ENCODE results near the gene SCCPDH. TPM values are rescaled to one million over a fixed set of nuclear protein-coding genes. Genes with fewer than 3 reads are reported as not detected.
"Not testable (repeated sequence)": the region's sequence is repeated elsewhere in the genome, so short reads cannot be mapped to it uniquely, and the experiment has no call there.

Gene SCCPDH
- total and polyA plus RNA-seq, 2 donors = 35.2 to 80.2 TPM

DNA sequence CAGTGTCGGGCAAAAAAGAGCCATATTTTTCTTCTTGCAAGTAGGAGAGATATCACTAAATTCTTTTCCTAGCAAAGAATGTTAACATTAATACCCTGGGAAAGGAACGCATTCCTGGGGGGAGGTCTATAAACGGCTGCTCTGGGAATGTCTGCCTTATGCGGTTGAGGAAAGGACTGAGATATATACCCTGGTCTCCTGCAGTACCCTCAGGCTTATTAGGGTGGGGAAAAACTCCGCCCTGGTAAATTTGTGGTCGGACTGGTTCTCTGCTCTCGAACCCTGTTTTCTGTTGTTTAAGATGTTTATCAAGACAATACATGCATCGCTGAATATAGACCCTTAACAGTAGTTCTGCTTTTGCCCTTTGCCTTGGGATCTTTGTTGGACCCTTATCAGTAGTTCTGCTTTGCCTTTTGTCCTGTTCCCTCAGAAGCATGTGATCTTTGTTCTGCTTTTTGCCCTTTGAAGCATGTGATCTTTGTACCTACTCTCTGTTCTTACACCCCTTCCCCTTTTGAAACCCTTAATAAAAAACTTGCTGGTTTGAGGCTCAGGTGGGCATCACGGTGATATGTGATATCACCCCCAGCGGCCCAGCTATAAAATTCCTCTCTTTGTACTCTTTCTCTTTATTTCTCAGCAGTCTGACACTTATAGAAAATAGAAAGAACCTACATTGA is 29.9 kb upstream of the SCCPDH start:
- not testable (repeated sequence) for H3K27ac ChIP-seq (ENCODE audit: low read depth); H3K4me1 ChIP-seq (ENCODE audit: insufficient read depth); DNase-seq (ENCODE audit: extremely low spot score); H3K4me3 ChIP-seq (ENCODE audit: low read depth, low read length); H3K36me3 ChIP-seq (ENCODE audit: insufficient read depth)
- 92% methylated on average over 10 of the region's 10 CpGs for WGBS

DNA sequence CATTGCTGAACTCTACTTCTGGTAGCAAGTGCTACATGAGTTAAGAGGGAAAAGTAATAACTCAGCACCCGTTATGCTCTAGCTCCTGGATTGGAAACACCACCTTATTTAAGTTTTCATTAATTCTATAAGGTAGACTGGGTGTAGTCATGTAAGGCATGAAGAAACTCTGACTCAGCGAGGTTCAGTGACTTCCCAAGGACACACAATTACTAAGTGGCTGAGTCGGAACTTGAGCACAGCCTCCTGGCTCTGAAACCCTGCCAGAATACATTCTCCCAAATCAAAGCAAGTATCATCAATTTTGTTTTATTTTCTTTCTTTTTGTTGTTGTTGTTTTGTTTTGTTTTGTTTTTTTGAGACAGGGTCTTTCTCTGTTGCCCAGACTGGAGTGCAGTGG is 29.1 kb upstream of the SCCPDH start:
- no peak overlapping the region for H3K4me3 ChIP-seq (ENCODE audit: low read depth, low read length)
- no peak for DNase-seq (ENCODE audit: extremely low spot score)
- no peaks in the 10 kb centered on the region for H3K4me1 ChIP-seq (ENCODE audit: insufficient read depth)
- H3K27ac ChIP-seq (ENCODE audit: low read depth) = no peak overlapping the region
- no peaks in the 10 kb centered on the region for H3K36me3 ChIP-seq (ENCODE audit: insufficient read depth)
- WGBS = 91% methylated on average over 3 of the region's 3 CpGs

DNA sequence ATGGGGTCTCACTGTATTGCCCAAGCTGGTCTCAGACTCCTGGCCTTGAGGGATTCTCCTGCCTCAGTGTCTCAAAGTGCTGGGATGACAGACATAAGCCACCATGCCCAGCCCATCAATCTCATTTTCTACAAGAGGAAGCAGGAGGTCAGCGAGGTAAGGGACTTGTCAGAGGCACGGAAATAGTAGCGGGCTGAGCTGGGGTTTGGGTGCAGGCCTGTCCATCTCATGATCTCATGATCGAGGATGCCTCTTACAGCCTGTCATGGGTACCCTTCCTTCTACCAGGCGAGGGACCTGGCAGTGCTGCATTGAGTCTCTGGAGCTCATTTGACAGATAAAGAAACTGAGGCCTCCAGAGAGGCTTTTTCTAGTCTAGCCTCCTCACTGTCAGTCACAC is 28.5 kb upstream of the SCCPDH start:
- no peaks in the 10 kb centered on the region for H3K4me1 ChIP-seq (ENCODE audit: insufficient read depth)
- H3K27ac ChIP-seq (ENCODE audit: low read depth) = no peak overlapping the region
- H3K4me3 ChIP-seq (ENCODE audit: low read depth, low read length) = no peak overlapping the region
- H3K36me3 ChIP-seq (ENCODE audit: insufficient read depth) = no peaks in the 10 kb centered on the region
- WGBS = 97% methylated on average over 5 of the region's 5 CpGs
- DNase-seq (ENCODE audit: extremely low spot score) = no peak

DNA sequence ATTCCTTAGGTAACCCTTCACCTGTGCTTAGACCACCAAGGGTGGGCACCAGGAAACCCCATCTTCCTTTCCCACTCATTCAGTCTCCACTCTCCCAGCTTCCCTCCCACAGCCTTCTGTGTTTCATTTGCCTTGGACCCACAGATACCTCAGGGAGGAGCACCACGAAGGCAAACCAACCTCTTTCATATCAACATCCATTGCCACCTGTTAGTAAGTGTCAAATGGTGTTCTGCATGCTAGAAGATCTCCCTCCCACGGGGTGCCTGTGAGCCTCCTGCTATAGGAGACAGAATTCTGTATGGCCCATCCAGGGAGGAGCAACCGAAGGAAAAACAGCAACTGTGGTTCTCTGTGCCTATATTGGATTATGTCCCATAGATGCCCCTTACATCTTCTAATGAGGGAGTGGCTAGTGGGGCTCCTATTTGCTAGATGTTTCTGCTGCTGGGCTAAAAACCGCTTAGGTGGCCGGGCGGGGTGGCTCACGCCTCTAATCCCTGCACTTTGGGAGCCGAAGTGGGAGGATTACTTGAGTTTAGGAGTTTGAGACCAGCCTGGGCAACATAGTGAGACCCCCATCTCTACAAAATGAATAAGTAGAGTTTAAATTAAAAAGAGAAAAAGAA is 25.6 kb upstream of the SCCPDH start:
- Histone ChIP-seq H3K4me1 (ENCODE audit: insufficient read depth) (no peaks in the 10 kb centered on the region), H3K36me3 (ENCODE audit: insufficient read depth) (no peaks in the 10 kb centered on the region), H3K4me3 (ENCODE audit: low read depth, low read length) (no peak overlapping the region), H3K27ac (ENCODE audit: low read depth) (no peak overlapping the region)
- DNase-seq (ENCODE audit: extremely low spot score) = no peak
- 71% methylated on average over 8 of the region's 8 CpGs for WGBS

DNA sequence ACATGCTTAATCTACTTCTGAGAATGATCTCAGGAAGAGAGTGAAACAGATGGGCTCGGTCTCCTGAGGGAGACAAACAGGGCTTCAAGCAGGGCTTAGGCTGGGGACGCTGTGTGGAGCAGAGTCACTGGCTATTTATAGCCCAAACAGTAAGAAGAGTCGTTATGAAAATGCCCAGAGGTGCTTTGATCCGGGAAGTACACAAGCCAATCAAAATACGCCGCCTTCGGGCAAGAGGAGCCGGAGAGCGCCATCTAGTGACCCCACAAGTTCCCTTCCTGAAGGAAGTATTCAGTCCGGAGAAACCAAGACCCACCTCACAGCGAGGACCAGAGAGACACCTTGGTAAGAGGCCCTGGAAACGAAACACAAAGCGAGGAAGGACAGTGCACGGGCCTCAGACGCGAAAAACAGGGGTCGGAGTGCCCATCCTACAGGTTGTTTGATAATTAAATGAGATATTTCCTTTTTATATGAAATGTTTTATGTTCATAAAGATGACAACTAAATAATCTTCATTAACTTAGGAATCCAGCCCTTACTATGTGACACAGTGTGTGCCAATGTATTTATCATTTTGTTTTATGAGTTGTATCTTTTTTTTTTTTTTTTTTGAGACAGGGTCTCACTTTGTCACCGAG is 25.0 kb upstream of the SCCPDH start:
- 8% methylated on average over 18 of the region's 18 CpGs for WGBS
- Histone ChIP-seq H3K4me3 (ENCODE audit: low read depth, low read length) (no peak overlapping the region), H3K4me1 (ENCODE audit: insufficient read depth) (no peaks in the 10 kb centered on the region), H3K27ac (ENCODE audit: low read depth) (no peak overlapping the region), H3K36me3 (ENCODE audit: insufficient read depth) (no peaks in the 10 kb centered on the region)
- DNase-seq (ENCODE audit: extremely low spot score) = no peak

DNA sequence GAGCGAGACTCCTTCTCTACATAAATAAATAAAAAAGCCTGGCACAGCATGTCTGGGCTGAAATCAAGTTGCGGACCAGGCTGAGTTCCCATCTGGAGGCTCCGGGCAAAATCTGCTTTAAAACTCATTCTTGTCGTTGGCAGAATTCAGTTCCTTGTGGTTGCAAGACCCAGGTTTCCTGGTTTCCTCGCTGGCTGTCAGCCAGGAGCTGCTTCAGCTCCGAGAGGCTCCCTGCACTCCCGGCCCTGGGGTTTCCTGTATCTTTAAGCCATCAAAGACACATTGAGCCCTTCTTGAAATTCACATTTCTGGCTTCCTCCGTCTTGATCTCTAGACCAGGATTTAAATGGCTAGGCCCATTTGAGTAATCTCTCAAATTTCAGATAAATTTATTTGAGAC is 20.6 kb upstream of the SCCPDH start:
- 39% methylated on average over 8 of the region's 8 CpGs for WGBS
- H3K4me1 ChIP-seq (ENCODE audit: insufficient read depth) = no peaks in the 10 kb centered on the region
- no peak overlapping the region for H3K27ac ChIP-seq (ENCODE audit: low read depth)
- no peak overlapping the region for H3K4me3 ChIP-seq (ENCODE audit: low read depth, low read length)
- H3K36me3 ChIP-seq (ENCODE audit: insufficient read depth) = no peaks in the 10 kb centered on the region
- DNase-seq (ENCODE audit: extremely low spot score) = no peak

DNA sequence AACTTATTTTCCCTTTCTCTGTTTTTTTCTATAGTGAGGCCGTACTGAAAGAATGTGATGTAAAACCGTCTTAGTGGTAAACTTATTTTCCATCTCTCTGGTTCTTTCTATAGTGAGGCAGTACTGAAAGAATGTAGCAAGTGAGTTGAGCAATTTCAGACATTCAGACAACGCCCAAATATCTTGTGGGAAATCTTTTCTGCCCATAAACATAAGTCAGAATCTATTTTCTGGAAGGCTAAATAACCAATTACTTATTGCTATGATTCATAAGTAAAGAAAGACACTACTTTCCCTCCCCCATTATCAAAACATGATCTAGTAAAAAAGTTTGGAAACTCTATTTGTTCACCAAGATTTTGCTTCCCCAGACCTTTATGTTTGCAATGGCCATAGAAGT is 18.8 kb upstream of the SCCPDH start:
- no peak overlapping the region for H3K27ac ChIP-seq (ENCODE audit: low read depth)
- WGBS = 44% methylated on average over 3 of the region's 3 CpGs
- H3K4me1 ChIP-seq (ENCODE audit: insufficient read depth) = no peaks in the 10 kb centered on the region
- no peak for DNase-seq (ENCODE audit: extremely low spot score)
- H3K36me3 ChIP-seq (ENCODE audit: insufficient read depth) = no peaks in the 10 kb centered on the region
- H3K4me3 ChIP-seq (ENCODE audit: low read depth, low read length) = no peak overlapping the region

DNA sequence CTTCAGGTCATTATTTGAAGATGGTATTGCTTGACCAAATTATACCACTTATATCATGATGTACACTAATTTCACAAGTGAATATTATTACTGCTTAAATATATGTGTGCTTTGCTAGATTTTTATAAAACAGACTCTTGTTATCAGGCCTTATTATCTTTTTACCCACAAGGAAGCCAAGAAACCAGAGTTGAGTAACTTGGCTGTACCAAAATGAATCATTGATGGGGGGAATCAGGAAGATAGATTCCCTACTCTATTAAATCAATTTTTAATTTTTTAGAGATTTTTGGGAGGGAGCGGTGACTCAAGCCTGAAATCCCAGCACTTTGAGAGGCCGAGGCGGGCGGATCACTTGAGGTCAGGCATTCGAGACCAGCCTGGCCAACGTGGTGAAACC is 16.0 kb upstream of the SCCPDH start:
- H3K4me1 ChIP-seq (ENCODE audit: insufficient read depth) = no peaks in the 10 kb centered on the region
- WGBS = 88% methylated on average over 6 of the region's 6 CpGs
- H3K36me3 ChIP-seq (ENCODE audit: insufficient read depth) = no peaks in the 10 kb centered on the region
- H3K27ac ChIP-seq (ENCODE audit: low read depth) = no peak overlapping the region
- DNase-seq (ENCODE audit: extremely low spot score) = no peak
- H3K4me3 ChIP-seq (ENCODE audit: low read depth, low read length) = no peak overlapping the region

DNA sequence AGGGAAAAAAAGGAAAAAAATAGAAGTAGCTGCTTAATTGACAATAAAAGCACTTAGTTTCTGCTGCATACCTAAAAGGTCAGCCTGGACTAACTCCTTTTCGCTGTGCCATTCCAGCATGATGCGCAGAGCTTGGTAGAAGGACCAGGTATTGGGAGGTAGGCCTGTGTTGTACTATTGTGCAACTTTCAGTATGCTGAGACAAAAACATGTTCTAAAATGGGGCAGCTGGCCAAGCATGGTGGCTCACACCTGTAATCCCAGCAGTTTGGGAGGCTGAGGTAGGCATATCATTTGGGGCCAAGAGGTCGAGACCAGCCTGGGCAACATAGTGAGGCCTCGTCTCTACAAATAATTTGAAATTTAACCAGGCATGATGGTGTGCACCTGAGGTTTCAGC is 15.0 kb upstream of the SCCPDH start:
- Histone ChIP-seq H3K36me3 (ENCODE audit: insufficient read depth) (no peaks in the 10 kb centered on the region), H3K4me3 (ENCODE audit: low read depth, low read length) (no peak overlapping the region), H3K27ac (ENCODE audit: low read depth) (no peak overlapping the region), H3K4me1 (ENCODE audit: insufficient read depth) (no peaks in the 10 kb centered on the region)
- WGBS = 90% methylated on average over 4 of the region's 4 CpGs
- no peak for DNase-seq (ENCODE audit: extremely low spot score)

DNA sequence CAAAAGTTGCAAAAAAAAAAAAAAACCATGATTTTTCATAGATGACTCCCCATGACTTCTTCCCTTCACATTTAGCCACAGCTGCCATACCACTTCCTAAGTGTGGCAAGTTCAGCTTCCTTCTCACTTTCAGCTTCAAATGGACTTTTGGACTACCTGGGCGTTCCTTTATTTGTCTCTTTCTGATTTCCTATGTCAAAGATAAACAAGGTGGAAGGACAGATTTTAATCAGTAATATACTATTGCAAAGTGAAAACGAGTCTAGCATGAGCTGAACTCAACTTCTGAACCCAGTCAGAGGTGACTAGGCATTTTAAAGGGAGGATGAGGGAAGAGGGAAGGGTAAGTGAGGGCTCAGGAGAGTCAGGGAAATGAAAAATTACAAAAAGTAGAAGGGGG is 14.4 kb upstream of the SCCPDH start:
- no peaks in the 10 kb centered on the region for H3K36me3 ChIP-seq (ENCODE audit: insufficient read depth)
- no peak overlapping the region for H3K4me3 ChIP-seq (ENCODE audit: low read depth, low read length)
- WGBS = 48% methylated on average over 2 of the region's 2 CpGs
- no peak overlapping the region for H3K27ac ChIP-seq (ENCODE audit: low read depth)
- H3K4me1 ChIP-seq (ENCODE audit: insufficient read depth) = no peaks in the 10 kb centered on the region
- DNase-seq (ENCODE audit: extremely low spot score) = no peak

DNA sequence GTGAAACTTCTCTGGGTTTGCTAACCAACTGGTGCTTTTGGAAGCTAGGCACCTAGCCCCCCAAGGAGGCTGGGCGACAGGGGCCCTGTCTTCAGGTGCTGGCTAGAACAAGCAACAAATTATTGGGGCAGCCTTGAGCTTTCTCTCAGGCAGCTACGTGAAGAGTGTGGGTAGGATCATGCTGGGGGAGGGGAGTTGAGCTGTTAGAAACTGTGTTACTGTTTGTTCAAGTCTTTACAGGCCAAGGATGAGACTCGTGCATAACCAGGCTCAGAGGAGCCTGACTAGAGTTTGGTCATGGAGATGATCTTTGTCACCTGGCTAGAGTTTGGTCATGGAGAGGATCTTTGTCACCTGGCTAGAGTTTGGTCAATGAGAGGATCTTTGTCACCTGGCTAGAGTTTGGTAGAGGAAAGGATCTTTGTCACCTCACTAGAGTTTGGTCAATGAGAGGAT is 12.6 kb upstream of the SCCPDH start:
- WGBS = 86% methylated on average over 3 of the region's 3 CpGs
- Histone ChIP-seq H3K27ac (ENCODE audit: low read depth) (no peak overlapping the region), H3K4me1 (ENCODE audit: insufficient read depth) (no peaks in the 10 kb centered on the region), H3K36me3 (ENCODE audit: insufficient read depth) (no peaks in the 10 kb centered on the region), H3K4me3 (ENCODE audit: low read depth, low read length) (no peak overlapping the region)
- no peak for DNase-seq (ENCODE audit: extremely low spot score)

DNA sequence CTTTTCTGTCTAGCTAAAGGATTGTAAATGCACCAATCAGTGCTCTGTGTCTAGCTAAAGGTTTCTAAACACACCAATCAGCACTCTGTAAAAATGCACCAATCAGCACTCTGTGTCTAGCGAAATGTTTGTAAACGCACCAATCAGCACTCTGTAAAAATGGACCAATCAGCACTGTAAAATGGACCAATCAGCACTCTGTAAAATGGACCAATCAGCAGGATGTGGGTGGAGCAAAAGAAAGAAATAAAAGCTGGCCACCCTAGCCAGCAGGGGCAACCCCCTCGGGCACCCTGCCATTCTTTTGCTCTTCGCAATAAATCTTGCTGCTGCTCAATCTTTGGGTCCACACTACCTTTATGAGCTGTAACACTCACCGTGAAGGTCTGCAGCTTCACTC is 11.8 kb upstream of the SCCPDH start:
- H3K4me3 ChIP-seq (ENCODE audit: low read depth, low read length); H3K27ac ChIP-seq (ENCODE audit: low read depth); H3K4me1 ChIP-seq (ENCODE audit: insufficient read depth); H3K36me3 ChIP-seq (ENCODE audit: insufficient read depth); DNase-seq (ENCODE audit: extremely low spot score): not testable (repeated sequence)
- WGBS = 95% methylated on average over 5 of the region's 5 CpGs

DNA sequence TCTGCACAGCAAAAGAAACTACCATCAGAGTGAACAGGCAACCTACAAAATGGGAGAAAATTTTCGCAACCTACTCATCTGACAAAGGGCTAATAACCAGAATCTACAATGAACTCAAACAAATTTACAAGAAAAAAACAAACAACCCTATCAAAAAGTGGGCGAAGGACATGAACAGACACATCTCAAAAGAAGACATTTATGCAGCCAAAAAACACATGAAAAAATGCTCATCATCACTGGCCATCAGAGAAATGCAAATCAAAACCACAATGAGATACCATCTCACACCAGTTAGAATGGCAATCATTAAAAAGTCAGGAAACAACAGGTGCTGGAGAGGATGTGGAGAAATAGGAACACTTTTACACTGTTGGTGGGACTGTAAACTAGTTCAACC is 4.8 kb upstream of the SCCPDH start:
- not testable (repeated sequence) for H3K4me1 ChIP-seq (ENCODE audit: insufficient read depth); H3K4me3 ChIP-seq (ENCODE audit: low read depth, low read length); H3K27ac ChIP-seq (ENCODE audit: low read depth); H3K36me3 ChIP-seq (ENCODE audit: insufficient read depth); DNase-seq (ENCODE audit: extremely low spot score)
- 88% methylated on average over 1 of the region's 2 CpGs for WGBS

DNA sequence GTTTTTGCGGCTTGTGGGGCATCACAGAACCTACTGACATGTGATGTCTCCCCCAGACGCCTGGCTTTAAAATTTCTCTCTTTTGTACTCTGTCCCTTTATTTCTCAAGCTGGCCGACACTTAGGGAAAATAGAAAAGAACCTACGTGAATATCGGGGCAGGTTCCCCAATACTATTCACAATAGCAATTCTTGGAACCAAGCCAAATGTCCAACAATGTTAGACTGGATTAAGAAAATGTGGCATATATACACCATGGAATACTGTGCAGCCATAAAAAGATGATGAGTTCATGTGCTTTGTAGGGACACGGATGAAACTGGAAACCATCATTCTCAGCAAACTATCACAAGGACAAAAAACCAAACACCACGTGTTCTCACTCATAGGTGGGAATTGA is 3.4 kb upstream of the SCCPDH start:
- H3K36me3 ChIP-seq (ENCODE audit: insufficient read depth); H3K4me3 ChIP-seq (ENCODE audit: low read depth, low read length); DNase-seq (ENCODE audit: extremely low spot score); H3K4me1 ChIP-seq (ENCODE audit: insufficient read depth); H3K27ac ChIP-seq (ENCODE audit: low read depth): not testable (repeated sequence)
- 91% methylated on average over 7 of the region's 7 CpGs for WGBS

Data from urinary bladder (tissue), 4 donors.